GM12878 (cell line): ENCODE data around the gene ECM1. TPM values are rescaled to one million over a fixed set of nuclear protein-coding genes. Genes with fewer than 3 reads are reported as not detected.

ENCODE experiments used
- CBFB ChIP-seq: IDR thresholded peaks from 2 replicates; pipeline ENCODE4 v1.6.1; 2016; ENCODE audit warnings: antibody characterized with exemption, low read depth
- CEBPB ChIP-seq, 2 experiments: fragments of 150-350 bp in 1 of 2; IDR thresholded peaks; 2 replicates each; pipeline ENCODE4 v1.6.1; 2012 to 2014; ENCODE audit warnings: low read depth in 2 of 2, low read length in 2 of 2, borderline replicate concordance in 1 of 2, inconsistent platforms in 1 of 2
- CHD1 ChIP-seq: IDR thresholded peaks from 2 replicates; pipeline ENCODE4 v1.6.1; 2012; ENCODE audit warnings: low read depth, low read length, improper control_type of control experiment
- CREM ChIP-seq: IDR thresholded peaks from 2 replicates; pipeline ENCODE4 v1.6.1; 2014; ENCODE audit warnings: antibody characterized with exemption, low read depth
- CUX1 ChIP-seq: IDR thresholded peaks from 2 replicates; pipeline ENCODE4 v1.6.1; 2012; ENCODE audit warnings: improper control_type of control experiment, low read depth, low read length; ENCODE audit not compliant: insufficient replicate concordance
- EZH2 ChIP-seq: IDR thresholded peaks from 2 replicates; pipeline ENCODE4 v1.6.1; 2012; ENCODE audit warnings: low read depth, mild to moderate bottlenecking, control low read depth, inconsistent platforms, low read length, borderline replicate concordance; ENCODE audit not compliant: control insufficient read depth
- GABPA ChIP-seq: IDR thresholded peaks from 2 replicates; pipeline ENCODE4 v1.6.1; 2014; ENCODE audit warnings: antibody characterized with exemption, low read depth, mild to moderate bottlenecking, inconsistent platforms
- HCFC1 ChIP-seq: fragments of 150-350 bp; IDR thresholded peaks from 2 replicates; pipeline ENCODE4 v1.6.1; 2014; ENCODE audit warnings: low read length
- IKZF2 ChIP-seq, 2 experiments: fragments of 450-650 bp; IDR thresholded peaks; 2 replicates each; pipeline ENCODE4 v1.6.1; 2017; ENCODE audit warnings: mild to moderate bottlenecking in 2 of 2, moderate library complexity in 2 of 2
- KDM1A ChIP-seq: fragments of 200-600 bp; sonication (generic); IDR thresholded peaks from 2 replicates; pipeline ENCODE4 v1.6.1; 2016; ENCODE audit warnings: borderline replicate concordance
- MYC ChIP-seq: IDR thresholded peaks from 2 replicates; pipeline ENCODE4 v1.6.1; 2011; ENCODE audit warnings: mild to moderate bottlenecking, low read length, moderate library complexity, inconsistent platforms; ENCODE audit not compliant: insufficient read depth, insufficient replicate concordance, insufficient read length, severe bottlenecking
- NKRF ChIP-seq: fragments of 450-650 bp; conservative IDR thresholded peaks from 2 replicates; pipeline ENCODE4 v1.6.1; 2017; ENCODE audit warnings: mild to moderate bottlenecking, moderate library complexity
- PML ChIP-seq: IDR thresholded peaks from 2 replicates; pipeline ENCODE4 v1.6.1; 2012; ENCODE audit warnings: low read length, inconsistent platforms
- RAD21 ChIP-seq: IDR thresholded peaks from 2 replicates; pipeline ENCODE4 v1.6.1; 2011; ENCODE audit warnings: mild to moderate bottlenecking, low read depth, low read length, moderate library complexity; ENCODE audit not compliant: insufficient read depth
- RAD51 ChIP-seq: fragments of 450-650 bp; IDR thresholded peaks from 2 replicates; pipeline ENCODE4 v1.6.1; 2016; ENCODE audit warnings: moderate library complexity, mild to moderate bottlenecking, inconsistent platforms
- RCOR1 ChIP-seq: conservative IDR thresholded peaks from 2 replicates; pipeline ENCODE4 v1.6.1; 2012; ENCODE audit warnings: low read depth, low read length, improper control_type of control experiment
- RFX5 ChIP-seq: IDR thresholded peaks from 2 replicates; pipeline ENCODE4 v1.6.1; 2011; ENCODE audit warnings: low read depth, low read length, improper control_type of control experiment
- SMAD5 ChIP-seq: IDR thresholded peaks from 2 replicates; pipeline ENCODE4 v1.6.1; 2016; ENCODE audit warnings: antibody characterized with exemption, low read depth
- SMC3 ChIP-seq: IDR thresholded peaks from 2 replicates; pipeline ENCODE4 v1.6.1; 2011; ENCODE audit warnings: low read length, improper control_type of control experiment, borderline replicate concordance
- SPI1 ChIP-seq: IDR thresholded peaks from 2 replicates; pipeline ENCODE4 v1.6.1; 2011; ENCODE audit warnings: low read depth, mild to moderate bottlenecking, low read length, moderate library complexity, borderline replicate concordance; ENCODE audit not compliant: insufficient read depth
- SREBF2 ChIP-seq: IDR thresholded peaks from 2 replicates; pipeline ENCODE4 v1.6.1; 2012; ENCODE audit warnings: mild to moderate bottlenecking, low read length
- ZBED1 ChIP-seq: IDR thresholded peaks from 2 replicates; pipeline ENCODE4 v1.6.1; 2016; ENCODE audit warnings: borderline replicate concordance
- ZNF207 ChIP-seq: fragments of 450-650 bp; IDR thresholded peaks from 2 replicates; pipeline ENCODE4 v1.6.1; 2014; ENCODE audit warnings: antibody characterized with exemption, mild to moderate bottlenecking, borderline replicate concordance
- ZSCAN29 ChIP-seq: fragments of 450-650 bp; IDR thresholded peaks from 2 replicates; pipeline ENCODE4 v1.6.1; 2017; ENCODE audit warnings: mild to moderate bottlenecking, moderate library complexity
- polyA plus RNA-seq, 11 experiments: library from polyadenylated mRNA; depleted of rRNA in 4 of 11; unstranded in 6 of 11; stranded (reverse) in 5 of 11; fragments of >200 nt; fragmentation: Nextera tagmentation in 4 of 11; fragmentation: Illumina TruSeq in 1 of 11; extraction: Ambion mirVana in 4 of 11; extraction: Trizol in 1 of 11; gene quantifications; 1 replicate in 1 of 11; 2 replicates in 10 of 11; pipeline versions ENCODE4 v1.2.1 to v1.2.3, GENCODE V29; 2011 to 2016; ENCODE audit warnings: inconsistent platforms in 2 of 11, missing spikeins in 2 of 11, low read depth in 1 of 11
- total RNA-seq, 4 experiments: library from RNA; depleted of rRNA in 3 of 4; stranded (reverse); fragments of >200 nt in 3 of 4; fragmentation: Illumina TruSeq in 1 of 4; extraction: Trizol in 1 of 4; gene quantifications; 2 replicates each; pipeline versions ENCODE4 v1.2.1 to v1.2.3, GENCODE V29; 2013 to 2021
- TF ChIP-seq, protein P1 (sequence below): fragments of 450-650 bp; IDR thresholded peaks from 2 replicates; pipeline ENCODE4 v1.6.1; 2014; ENCODE audit warnings: mild to moderate bottlenecking

Gene ECM1
- total and polyA plus RNA-seq, 10 of the 15 experiments (the other 5 are each of a cell fraction or from before 2014, with no cell fraction given): 0.06 to 1.3 (median 0.60) TPM

GRCh38 chr1:150560576-150561253, 52.8 kb downstream of the ECM1 start (continued):
- TF ChIP-seq NKRF: no peak
- no peak for TF ChIP-seq RFX5
- TF ChIP-seq CHD1: no peak
- TF ChIP-seq IKZF2 (IDR thresholded peaks at IDR 0.05): no peak
- no peak for TF ChIP-seq SMAD5
- TF ChIP-seq SREBF2: no peak
- no peak for TF ChIP-seq ZBED1
- no peak for TF ChIP-seq EZH2
- TF ChIP-seq SMC3: peak; percentile 79
- TF ChIP-seq CUX1: no peak
- TF ChIP-seq CEBPB (IDR thresholded peaks at IDR 0.05; ENCODE audit: borderline replicate concordance in 1 of 2, low read depth in 2 of 2, low read length in 2 of 2): no peak
- no peak for TF ChIP-seq ZNF207
- no peak for TF ChIP-seq ZSCAN29
- peak; percentile 94 for TF ChIP-seq RAD21
- TF ChIP-seq CREM: no peak
- TF ChIP-seq SPI1: no peak
- no peak for TF ChIP-seq RAD51
- TF ChIP-seq HCFC1: no peak
- TF ChIP-seq PML: no peak
- TF ChIP-seq, protein P1, sequence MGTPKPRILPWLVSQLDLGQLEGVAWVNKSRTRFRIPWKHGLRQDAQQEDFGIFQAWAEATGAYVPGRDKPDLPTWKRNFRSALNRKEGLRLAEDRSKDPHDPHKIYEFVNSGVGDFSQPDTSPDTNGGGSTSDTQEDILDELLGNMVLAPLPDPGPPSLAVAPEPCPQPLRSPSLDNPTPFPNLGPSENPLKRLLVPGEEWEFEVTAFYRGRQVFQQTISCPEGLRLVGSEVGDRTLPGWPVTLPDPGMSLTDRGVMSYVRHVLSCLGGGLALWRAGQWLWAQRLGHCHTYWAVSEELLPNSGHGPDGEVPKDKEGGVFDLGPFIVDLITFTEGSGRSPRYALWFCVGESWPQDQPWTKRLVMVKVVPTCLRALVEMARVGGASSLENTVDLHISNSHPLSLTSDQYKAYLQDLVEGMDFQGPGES: no peak
- TF ChIP-seq CBFB: no peak
- TF ChIP-seq MYC: no peak
- no peak for TF ChIP-seq RCOR1
- TF ChIP-seq GABPA: no peak
- no peak for TF ChIP-seq KDM1A
